Measurements from ENCODE around the gene SGF29. TPM values are rescaled to one million over a fixed set of nuclear protein-coding genes. Genes with fewer than 3 reads are reported as not detected.

Gene SGF29
- total and polyA plus RNA-seq, 2 of the 4 experiments (the other 2 are of a cell fraction): 4.3 to 7.7 TPM

GRCh38 chr16:28592511-28592910 is 38.8 kb downstream of the SGF29 start:
- in situ Hi-C loops (cut with MboI; ENCODE audit: low sequenced_read_pairs): no loop called here
- CTCF ChIA-PET: no interaction called here

More at GRCh38 chr16:28592511-28592910, 38.8 kb downstream of the SGF29 start:
- TF ChIP-seq FOS (IDR thresholded peaks at IDR 0.05; ENCODE audit: low read depth, low read length): no peak
- no peak for TF ChIP-seq RFX5 (IDR thresholded peaks at IDR 0.05; ENCODE audit: low read depth, low read length)
- TF ChIP-seq ELK1 (IDR thresholded peaks at IDR 0.05; ENCODE audit: borderline replicate concordance, low read depth, low read length): no peak
- TF ChIP-seq POLR2A (IDR thresholded peaks at IDR 0.05; ENCODE audit: low read depth, low read length): no peak
- no peak for TF ChIP-seq BHLHE40 (IDR thresholded peaks at IDR 0.05; ENCODE audit: low read depth, low read length)
- TF ChIP-seq NFE2L2 (IDR thresholded peaks at IDR 0.05; ENCODE audit: low read depth, low read length): no peak
- no peak for TF ChIP-seq RAD21 (IDR thresholded peaks at IDR 0.05; ENCODE audit: low read length)
- no peak for TF ChIP-seq MAFK (IDR thresholded peaks at IDR 0.05; ENCODE audit: low read depth, low read length)
- no peak for TF ChIP-seq CEBPB (IDR thresholded peaks at IDR 0.05; ENCODE audit: low read depth, low read length)
- Histone ChIP-seq H2BK5ac (ENCODE audit: low read depth, low read length, poor library complexity, severe bottlenecking) (no peak overlapping the region), H3K4me1 (ENCODE audit: control insufficient read depth, insufficient read depth, low read length) (no peaks in the 10 kb centered on the region), H3K4me2 (ENCODE audit: low read depth, low read length) (no peak overlapping the region), H3K56ac (ENCODE audit: extremely low read depth, insufficient read depth, low read length) (no peak overlapping the region), H4K91ac (ENCODE audit: insufficient read depth, low read depth, low read length) (no peak overlapping the region), H3K23ac (ENCODE audit: low read depth, low read length) (no peak overlapping the region), H3K79me1 (ENCODE audit: low read depth in 1 of 2, low read length in 2 of 2) (no peaks in the 10 kb centered on the region), H4K5ac (ENCODE audit: low read depth, low read length) (no peak overlapping the region), H3K9ac (ENCODE audit: low read depth, low read length) (no peak overlapping the region), H3K4ac (ENCODE audit: low read depth, low read length) (no peak overlapping the region), H3K18ac (ENCODE audit: low read depth, low read length) (no peak overlapping the region), H2BK15ac (ENCODE audit: low read depth, low read length) (no peak overlapping the region), H4K8ac (ENCODE audit: low read depth in 2 of 2, low read length in 2 of 2) (no peak overlapping the region), H2BK120ac (ENCODE audit: low read depth, low read length) (no peak overlapping the region), H2AK5ac (ENCODE audit: low read depth, low read length) (no peak overlapping the region), H3K27me3 (ENCODE audit: control insufficient read depth, insufficient read depth, low read length) (no peaks in the 10 kb centered on the region; the same call in 1 of the 2 replicates), H4K20me1 (ENCODE audit: insufficient read depth, low read length) (no peaks in the 10 kb centered on the region), H3K4me3 (ENCODE audit: insufficient read depth, low read depth, low read length) (no peak overlapping the region), H3K9me1 (ENCODE audit: insufficient read depth, low read length) (no peaks in the 10 kb centered on the region), H2AK9ac (replicated peaks; ENCODE audit: low read depth, low read length, poor library complexity) (no peak overlapping the region), H2BK20ac (ENCODE audit: low read depth, low read length) (no peak overlapping the region), H3K9me3 (ENCODE audit: control insufficient read depth, insufficient read depth, low read length) (no peaks in the 10 kb centered on the region), H3K36me3 (ENCODE audit: control insufficient read depth, insufficient read depth, low read length) (peaks cover 19% of the 10 kb centered on the region), H3K14ac (replicated peaks; ENCODE audit: low read depth, low read length) (no peak overlapping the region), H3K27ac (ENCODE audit: insufficient read depth, low read length) (no peak overlapping the region), H2AFZ (replicated peaks; ENCODE audit: low read length, poor library complexity) (no peak overlapping the region)
- dilution Hi-C loops (cut with HindIII; ENCODE audit: low sequenced_read_pairs, unreplicated experiment) (no loop called here), intact Hi-C loops (cut with micrococcal nuclease) (no loop called here)
- BruUV-seq (replicated peaks): no TSS peak
- ATAC-seq (ENCODE audit: low read depth): no peak
- DNase-seq: no peak
- WGBS, 2 experiments (ENCODE audit: extremely low coverage in 2 of 2, insufficient read length in 1 of 2): no CpG with 5 or more reads among the region's 5 CpGs
- POLR2A ChIA-PET (ENCODE audit: unreplicated experiment): no interaction called here

All from IMR-90 (cell line).